Measurements from ENCODE around the gene GPR171.

Gene GPR171

GRCh38 chr3:151218136-151218535 lies 15.1 kb upstream of the GPR171 start:
- Histone ChIP-seq H3K9me3 (replicated peaks; ENCODE audit: insufficient read depth, low read length) (no peaks in the 10 kb centered on the region), H3K4me1 (ENCODE audit: low read length) (no peaks in the 10 kb centered on the region), H3K9ac (ENCODE audit: low read length) (no peak overlapping the region), H3K9me2 (replicated peaks; ENCODE audit: insufficient read depth, low read length) (no peaks in the 10 kb centered on the region), H3K27me3 (replicated peaks; ENCODE audit: insufficient read depth, low read length) (no peaks in the 10 kb centered on the region), H3K27ac (ENCODE audit: low read length) (no peak overlapping the region), H3K4me3 (ENCODE audit: low read length) (no peak overlapping the region), H3K79me2 (ENCODE audit: low read length) (no peaks in the 10 kb centered on the region), H3K4me2 (ENCODE audit: low read depth, low read length) (no peak overlapping the region), H3F3A (ENCODE audit: insufficient read depth, low read length) (no peaks in the 10 kb centered on the region), H3K36me3 (replicated peaks; ENCODE audit: insufficient read depth, low read length) (no peaks in the 10 kb centered on the region), H2AFZ (ENCODE audit: low read length) (no peak overlapping the region), H4K20me1 (ENCODE audit: insufficient read depth, low read length) (no peaks in the 10 kb centered on the region)
- no peak for DNase-seq
- TF ChIP-seq, protein P1, sequence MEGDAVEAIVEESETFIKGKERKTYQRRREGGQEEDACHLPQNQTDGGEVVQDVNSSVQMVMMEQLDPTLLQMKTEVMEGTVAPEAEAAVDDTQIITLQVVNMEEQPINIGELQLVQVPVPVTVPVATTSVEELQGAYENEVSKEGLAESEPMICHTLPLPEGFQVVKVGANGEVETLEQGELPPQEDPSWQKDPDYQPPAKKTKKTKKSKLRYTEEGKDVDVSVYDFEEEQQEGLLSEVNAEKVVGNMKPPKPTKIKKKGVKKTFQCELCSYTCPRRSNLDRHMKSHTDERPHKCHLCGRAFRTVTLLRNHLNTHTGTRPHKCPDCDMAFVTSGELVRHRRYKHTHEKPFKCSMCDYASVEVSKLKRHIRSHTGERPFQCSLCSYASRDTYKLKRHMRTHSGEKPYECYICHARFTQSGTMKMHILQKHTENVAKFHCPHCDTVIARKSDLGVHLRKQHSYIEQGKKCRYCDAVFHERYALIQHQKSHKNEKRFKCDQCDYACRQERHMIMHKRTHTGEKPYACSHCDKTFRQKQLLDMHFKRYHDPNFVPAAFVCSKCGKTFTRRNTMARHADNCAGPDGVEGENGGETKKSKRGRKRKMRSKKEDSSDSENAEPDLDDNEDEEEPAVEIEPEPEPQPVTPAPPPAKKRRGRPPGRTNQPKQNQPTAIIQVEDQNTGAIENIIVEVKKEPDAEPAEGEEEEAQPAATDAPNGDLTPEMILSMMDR (IDR thresholded peaks at IDR 0.05; ENCODE audit: low read length) = no peak
- TF ChIP-seq EZH2 (optimal IDR thresholded peaks at IDR 0.05; ENCODE audit: low read depth, low read length) = no peak
- no peak for TF ChIP-seq EZH2phosphoT487 (IDR thresholded peaks at IDR 0.05; ENCODE audit: low read length)

DNA sequence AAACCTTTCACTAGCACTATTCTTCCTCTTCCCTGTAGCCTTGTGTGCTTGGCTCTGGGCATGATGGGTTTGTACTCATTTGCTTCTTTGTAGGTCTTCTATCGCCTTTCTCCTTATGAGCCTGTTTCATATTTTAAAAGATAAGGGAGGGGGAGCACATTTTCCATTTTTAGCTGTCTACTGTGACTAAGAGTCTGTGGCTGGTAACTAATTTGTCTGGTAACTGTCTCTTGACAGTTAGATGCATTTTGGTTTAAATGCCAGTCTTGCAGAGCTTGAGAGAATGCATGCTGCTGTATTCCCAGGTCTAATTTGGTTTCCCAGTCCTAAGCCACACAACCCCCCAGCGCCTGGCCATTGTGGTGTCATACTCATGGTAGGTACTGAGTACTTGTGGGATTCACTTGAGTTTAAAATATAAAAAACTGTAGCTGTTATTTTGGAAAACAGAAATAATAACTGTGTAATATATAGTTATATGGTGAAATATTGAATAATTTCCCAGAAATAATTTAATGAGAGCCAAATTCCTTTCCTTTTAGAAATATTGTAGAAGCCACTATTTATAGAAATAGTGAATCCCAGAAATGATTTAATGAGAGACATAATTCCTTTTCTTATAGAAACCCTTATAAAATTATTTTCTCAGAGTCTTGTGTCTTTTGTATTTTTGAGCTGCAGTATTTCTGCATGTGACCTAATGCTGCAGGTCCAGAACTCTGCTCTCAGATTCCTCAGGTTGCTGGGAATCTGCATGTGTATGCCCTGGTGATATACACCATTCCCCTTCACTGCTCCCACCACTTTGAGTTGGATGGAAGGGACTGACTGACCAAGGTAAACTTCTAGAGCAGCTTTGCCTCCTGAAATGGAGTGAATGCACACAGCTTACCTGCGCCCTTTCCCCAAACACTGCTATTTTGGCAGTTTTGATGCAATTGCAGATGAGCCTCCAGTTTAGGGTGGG lies 13.9 kb upstream of the GPR171 start:
- no peaks in the 10 kb centered on the region for H3K9me2 ChIP-seq (replicated peaks; ENCODE audit: insufficient read depth, low read length)
- H3K79me2 ChIP-seq (ENCODE audit: low read length) = no peaks in the 10 kb centered on the region
- no peak overlapping the region for H3K4me2 ChIP-seq (ENCODE audit: low read depth, low read length)
- TF ChIP-seq EZH2phosphoT487 (IDR thresholded peaks at IDR 0.05; ENCODE audit: low read length) = no peak
- no peak for TF ChIP-seq EZH2 (optimal IDR thresholded peaks at IDR 0.05; ENCODE audit: low read depth, low read length)
- TF ChIP-seq, protein P1 (IDR thresholded peaks at IDR 0.05; ENCODE audit: low read length) = no peak
- H4K20me1 ChIP-seq (ENCODE audit: insufficient read depth, low read length) = no peaks in the 10 kb centered on the region
- no peaks in the 10 kb centered on the region for H3K4me1 ChIP-seq (ENCODE audit: low read length)
- H3K27ac ChIP-seq (ENCODE audit: low read length) = no peak overlapping the region
- H3K36me3 ChIP-seq (replicated peaks; ENCODE audit: insufficient read depth, low read length) = no peaks in the 10 kb centered on the region
- no peak overlapping the region for H3K4me3 ChIP-seq (ENCODE audit: low read length)
- H3F3A ChIP-seq (ENCODE audit: insufficient read depth, low read length) = no peaks in the 10 kb centered on the region
- no peak for DNase-seq
- no peak overlapping the region for H3K9ac ChIP-seq (ENCODE audit: low read length)
- no peaks in the 10 kb centered on the region for H3K9me3 ChIP-seq (replicated peaks; ENCODE audit: insufficient read depth, low read length)
- H3K27me3 ChIP-seq (replicated peaks; ENCODE audit: insufficient read depth, low read length) = no peaks in the 10 kb centered on the region
- no peak overlapping the region for H2AFZ ChIP-seq (ENCODE audit: low read length)

GRCh38 chr3:151214459-151214858 lies 11.4 kb upstream of the GPR171 start:
- Histone ChIP-seq H3F3A (ENCODE audit: insufficient read depth, low read length) (no peaks in the 10 kb centered on the region), H3K79me2 (ENCODE audit: low read length) (no peaks in the 10 kb centered on the region), H3K9me3 (replicated peaks; ENCODE audit: insufficient read depth, low read length) (no peaks in the 10 kb centered on the region), H3K27ac (ENCODE audit: low read length) (no peak overlapping the region), H4K20me1 (ENCODE audit: insufficient read depth, low read length) (no peaks in the 10 kb centered on the region), H3K36me3 (replicated peaks; ENCODE audit: insufficient read depth, low read length) (no peaks in the 10 kb centered on the region), H2AFZ (ENCODE audit: low read length) (no peak overlapping the region), H3K27me3 (replicated peaks; ENCODE audit: insufficient read depth, low read length) (no peaks in the 10 kb centered on the region), H3K4me1 (ENCODE audit: low read length) (no peaks in the 10 kb centered on the region), H3K9me2 (replicated peaks; ENCODE audit: insufficient read depth, low read length) (no peaks in the 10 kb centered on the region), H3K4me2 (ENCODE audit: low read depth, low read length) (no peak overlapping the region), H3K9ac (ENCODE audit: low read length) (no peak overlapping the region), H3K4me3 (ENCODE audit: low read length) (no peak overlapping the region)
- TF ChIP-seq, protein P1 (IDR thresholded peaks at IDR 0.05; ENCODE audit: low read length) = no peak
- TF ChIP-seq EZH2 (optimal IDR thresholded peaks at IDR 0.05; ENCODE audit: low read depth, low read length) (no peak), EZH2phosphoT487 (IDR thresholded peaks at IDR 0.05; ENCODE audit: low read length) (no peak)
- no peak for DNase-seq

All from MM.1S (cell line).